HepG2 (cell line): ENCODE data around the gene TRAK1. TPM values are rescaled to one million over a fixed set of nuclear protein-coding genes. Genes with fewer than 3 reads are reported as not detected.

Experiments used
- AGO1 ChIP-seq: fragments of 200-400 bp; formaldehyde crosslinking; IDR thresholded peaks from 2 replicates; pipeline ENCODE4 v1.6.1; 2017; ENCODE audit warnings: mild to moderate bottlenecking, low read depth, low read length, moderate library complexity; ENCODE audit not compliant: poor library complexity, severe bottlenecking
- ARID2 ChIP-seq: sonication (generic); formaldehyde crosslinking; IDR thresholded peaks from 2 replicates; pipeline ENCODE4 v1.8.1; 2022; ENCODE audit warnings: mild to moderate bottlenecking, missing genetic modification reagents, borderline replicate concordance
- CREM ChIP-seq, 2 experiments: sonication (generic) in 1 of 2; formaldehyde crosslinking in 1 of 2; IDR thresholded peaks; 2 replicates each; pipeline versions ENCODE4 v1.4.0 to v1.6.1; 2016 to 2020; ENCODE audit warnings: antibody characterized with exemption in 1 of 2, mild to moderate bottlenecking in 1 of 2, missing genetic modification reagents in 1 of 2
- MAX ChIP-seq: IDR thresholded peaks from 2 replicates; pipeline ENCODE4 v1.6.1; 2012; ENCODE audit warnings: inconsistent platforms
- MIER3 ChIP-seq: IDR thresholded peaks from 2 replicates; pipeline ENCODE4 v1.6.1; 2016; ENCODE audit warnings: missing compliant biosample characterization, borderline replicate concordance
- MIXL1 ChIP-seq: IDR thresholded peaks from 2 replicates; pipeline ENCODE4 v1.6.1; 2016
- NR2F2 ChIP-seq: IDR thresholded peaks from 2 replicates; pipeline ENCODE4 v1.6.1; 2012; ENCODE audit warnings: low read depth, inconsistent platforms, borderline replicate concordance
- PTBP1 ChIP-seq: fragments of 200-400 bp; formaldehyde crosslinking; IDR thresholded peaks from 2 replicates; pipeline ENCODE4 v1.6.1; 2018; ENCODE audit warnings: low read length, low read depth; ENCODE audit not compliant: poor library complexity, severe bottlenecking
- SMAD9 ChIP-seq: sonication (generic); formaldehyde crosslinking; IDR thresholded peaks from 2 replicates; pipeline ENCODE4 v1.5.1; 2020; ENCODE audit warnings: mild to moderate bottlenecking, missing genetic modification reagents
- SNAPC4 ChIP-seq: sonication (generic); formaldehyde crosslinking; IDR thresholded peaks from 2 replicates; pipeline ENCODE4 v1.4.0; 2020; ENCODE audit warnings: mild to moderate bottlenecking, missing genetic modification reagents
- SNAPC5 ChIP-seq: sonication (generic); formaldehyde crosslinking; IDR thresholded peaks from 2 replicates; pipeline ENCODE4 v1.8.1; 2023; ENCODE audit warnings: mild to moderate bottlenecking, missing genetic modification reagents, borderline replicate concordance
- ZBTB20 ChIP-seq: sonication (generic); formaldehyde crosslinking; IDR thresholded peaks from 2 replicates; pipeline ENCODE4 v1.8.1; 2023; ENCODE audit warnings: missing genetic modification reagents, low read depth, mild to moderate bottlenecking, borderline replicate concordance
- ZNF234 ChIP-seq: sonication (generic); formaldehyde crosslinking; conservative IDR thresholded peaks from 2 replicates; pipeline ENCODE4 v1.5.1; 2020; ENCODE audit warnings: mild to moderate bottlenecking, missing genetic modification reagents
- ZNF7 ChIP-seq: IDR thresholded peaks from 2 replicates; pipeline ENCODE4 v1.6.1; 2016; ENCODE audit warnings: missing biosample characterization, missing genetic modification reagents
- ZNF780A ChIP-seq: sonication (generic); formaldehyde crosslinking; IDR thresholded peaks from 2 replicates; pipeline ENCODE4 v1.8.0; 2022; ENCODE audit warnings: mild to moderate bottlenecking, missing genetic modification reagents, moderate library complexity
- ZSCAN12 ChIP-seq: sonication (generic); formaldehyde crosslinking; IDR thresholded peaks from 2 replicates; pipeline ENCODE4 v1.9.0; 2021; ENCODE audit warnings: mild to moderate bottlenecking, missing genetic modification reagents
- ZXDC ChIP-seq: sonication (generic); formaldehyde crosslinking; IDR thresholded peaks from 2 replicates; pipeline ENCODE4 v1.5.0; 2020; ENCODE audit warnings: mild to moderate bottlenecking, missing genetic modification reagents
- polyA plus RNA-seq, 8 experiments: library from polyadenylated mRNA; depleted of rRNA in 3 of 8; stranded (reverse) in 7 of 8; unstranded in 1 of 8; fragments of >200 nt; fragmentation: Illumina TruSeq in 4 of 8; extraction: Trizol in 4 of 8; gene quantifications; 2 replicates each; pipeline versions ENCODE4 v1.2.1 to v1.2.3, GENCODE V29; 2011 to 2016; ENCODE audit warnings: low read depth in 4 of 8, missing spikeins in 1 of 8, mixed read lengths in 1 of 8; ENCODE audit not compliant: insufficient read depth in 1 of 8
- total RNA-seq, 5 experiments: library from RNA; depleted of rRNA; stranded (reverse); fragments of >200 nt; fragmentation: Illumina TruSeq; extraction: Trizol; gene quantifications; 2 replicates each; pipeline ENCODE4 v1.2.3, GENCODE V29; 2016; ENCODE audit warnings: low read depth in 1 of 5
- TF ChIP-seq, protein P1 (sequence below): sonication (generic); formaldehyde crosslinking; IDR thresholded peaks from 2 replicates; pipeline ENCODE4 v1.8.0; 2022; ENCODE audit warnings: mild to moderate bottlenecking, missing genetic modification reagents; ENCODE audit not compliant: insufficient replicate concordance

Gene TRAK1
- total and polyA plus RNA-seq, 2 of the 13 experiments (the other 11 are each of a cell fraction or from before 2014, with no cell fraction given) = 20.5 to 46.6 TPM

DNA sequence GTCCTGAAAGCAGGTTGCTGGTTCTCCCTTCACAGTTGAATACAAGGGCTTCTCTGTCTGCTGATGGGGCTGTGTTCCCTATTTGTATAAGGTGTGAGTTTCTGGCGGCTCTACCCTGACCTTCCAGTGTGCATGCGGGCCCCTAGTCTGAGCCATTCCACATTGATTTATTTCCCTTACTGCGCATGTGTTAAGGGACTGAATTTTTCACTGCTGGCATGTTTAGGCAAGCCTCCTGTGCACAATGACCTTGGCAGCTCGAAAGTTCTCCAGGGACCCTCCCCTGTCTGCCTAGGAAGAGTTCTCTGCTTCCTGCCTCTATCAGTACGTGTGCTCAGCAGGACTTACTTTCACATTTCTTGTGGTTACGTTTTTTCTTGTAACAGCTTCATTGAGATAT is 11.4 kb downstream of the TRAK1 start (continued):
- TF ChIP-seq SNAPC5 (CRISPR knock-in tag) (no peak), ARID2 (CRISPR knock-in tag) (no peak), CREM (IDR thresholded peaks at IDR 0.05) (no peak), CREM (CRISPR knock-in tag; IDR thresholded peaks at IDR 0.05) (no peak), MIXL1 (CRISPR knock-in tag) (no peak), SNAPC4 (no peak), PTBP1 (no peak), ZBTB20 (CRISPR knock-in tag) (0 out of 2 replicates have a peak, but pooled peaks have one; percentile 45), ZXDC (CRISPR knock-in tag) (no peak), ZNF234 (no peak), SMAD9 (CRISPR knock-in tag) (no peak), NR2F2 (no peak), MAX (peak; percentile 41; the same call in 1 of the 2 replicates), ZNF780A (CRISPR knock-in tag) (peak; percentile 56; the same call in 1 of the 2 replicates), ZNF7 (CRISPR knock-in tag) (no peak), AGO1 (no peak), MIER3 (no peak), ZSCAN12 (CRISPR knock-in tag) (no peak)
- TF ChIP-seq, protein P1, sequence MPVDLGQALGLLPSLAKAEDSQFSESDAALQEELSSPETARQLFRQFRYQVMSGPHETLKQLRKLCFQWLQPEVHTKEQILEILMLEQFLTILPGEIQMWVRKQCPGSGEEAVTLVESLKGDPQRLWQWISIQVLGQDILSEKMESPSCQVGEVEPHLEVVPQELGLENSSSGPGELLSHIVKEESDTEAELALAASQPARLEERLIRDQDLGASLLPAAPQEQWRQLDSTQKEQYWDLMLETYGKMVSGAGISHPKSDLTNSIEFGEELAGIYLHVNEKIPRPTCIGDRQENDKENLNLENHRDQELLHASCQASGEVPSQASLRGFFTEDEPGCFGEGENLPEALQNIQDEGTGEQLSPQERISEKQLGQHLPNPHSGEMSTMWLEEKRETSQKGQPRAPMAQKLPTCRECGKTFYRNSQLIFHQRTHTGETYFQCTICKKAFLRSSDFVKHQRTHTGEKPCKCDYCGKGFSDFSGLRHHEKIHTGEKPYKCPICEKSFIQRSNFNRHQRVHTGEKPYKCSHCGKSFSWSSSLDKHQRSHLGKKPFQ (CRISPR knock-in tag) = peak; percentile 72
